Loucy (cell line): ENCODE data around the gene C10orf105.

Experiments used
- EZH2phosphoT487 ChIP-seq: fragments of 200-600 bp; IDR thresholded peaks from 2 replicates; pipeline ENCODE4 v1.6.1; 2018; ENCODE audit warnings: antibody characterized with exemption, mild to moderate bottlenecking, moderate library complexity, borderline replicate concordance
- TF ChIP-seq, protein P1 (sequence below): fragments of 200-600 bp; sonication (generic); conservative IDR thresholded peaks from 2 replicates; pipeline ENCODE4 v1.5.1; 2014; ENCODE audit warnings: mild to moderate bottlenecking, antibody characterized with exemption, low read length

DNA sequence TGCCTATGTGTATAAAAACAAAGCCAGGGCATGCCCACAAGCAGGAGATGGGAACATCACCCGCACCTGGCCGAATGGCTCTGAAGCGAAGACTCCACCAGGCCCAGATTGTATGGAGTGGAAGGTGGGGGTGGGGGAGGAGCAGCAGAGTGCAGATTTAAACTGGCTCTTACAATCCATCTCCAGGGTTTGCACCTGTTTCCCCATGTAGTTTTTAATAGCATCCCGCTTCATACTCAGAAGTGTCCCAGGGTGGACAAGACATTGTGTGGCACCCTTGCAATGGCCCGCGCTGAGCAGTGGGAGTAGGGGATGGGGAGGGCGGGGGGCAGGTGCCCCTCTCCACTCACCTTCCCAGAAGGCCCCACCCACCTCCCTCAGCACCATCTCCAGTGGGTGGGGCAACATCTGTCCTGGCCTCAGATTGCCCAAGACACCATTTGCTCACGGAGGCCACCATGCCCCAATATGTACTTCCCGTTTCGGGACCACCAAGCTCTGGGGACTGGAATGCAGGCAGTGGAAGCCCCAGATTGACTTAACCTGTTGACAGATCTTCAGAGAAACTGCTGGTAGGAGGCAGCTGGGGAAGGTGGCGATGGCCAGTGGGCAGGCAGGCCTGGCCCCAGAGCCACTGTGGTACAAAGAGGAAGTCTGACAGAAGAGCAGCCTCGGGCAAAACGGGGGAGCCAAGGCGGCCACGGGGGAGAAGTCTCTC lies 30.7 kb upstream of the C10orf105 start:
- TF ChIP-seq, protein P1, sequence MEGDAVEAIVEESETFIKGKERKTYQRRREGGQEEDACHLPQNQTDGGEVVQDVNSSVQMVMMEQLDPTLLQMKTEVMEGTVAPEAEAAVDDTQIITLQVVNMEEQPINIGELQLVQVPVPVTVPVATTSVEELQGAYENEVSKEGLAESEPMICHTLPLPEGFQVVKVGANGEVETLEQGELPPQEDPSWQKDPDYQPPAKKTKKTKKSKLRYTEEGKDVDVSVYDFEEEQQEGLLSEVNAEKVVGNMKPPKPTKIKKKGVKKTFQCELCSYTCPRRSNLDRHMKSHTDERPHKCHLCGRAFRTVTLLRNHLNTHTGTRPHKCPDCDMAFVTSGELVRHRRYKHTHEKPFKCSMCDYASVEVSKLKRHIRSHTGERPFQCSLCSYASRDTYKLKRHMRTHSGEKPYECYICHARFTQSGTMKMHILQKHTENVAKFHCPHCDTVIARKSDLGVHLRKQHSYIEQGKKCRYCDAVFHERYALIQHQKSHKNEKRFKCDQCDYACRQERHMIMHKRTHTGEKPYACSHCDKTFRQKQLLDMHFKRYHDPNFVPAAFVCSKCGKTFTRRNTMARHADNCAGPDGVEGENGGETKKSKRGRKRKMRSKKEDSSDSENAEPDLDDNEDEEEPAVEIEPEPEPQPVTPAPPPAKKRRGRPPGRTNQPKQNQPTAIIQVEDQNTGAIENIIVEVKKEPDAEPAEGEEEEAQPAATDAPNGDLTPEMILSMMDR, result no peak
- TF ChIP-seq EZH2phosphoT487, result no peak
